A549 (cell line): Measurements from ENCODE around the gene CHST2.

ENCODE experiments used
- CHD2 ChIP-seq: fragments of 150-350 bp; IDR thresholded peaks from 2 replicates; pipeline ENCODE4 v1.6.1; 2014; ENCODE audit warnings: low read length; ENCODE audit not compliant: partially characterized antibody
- MYC ChIP-seq: IDR thresholded peaks from 2 replicates; pipeline ENCODE4 v1.6.1; 2012; ENCODE audit warnings: mild to moderate bottlenecking, inconsistent platforms, low read length, improper control_type of control experiment, borderline replicate concordance
- POLR2A ChIP-seq: IDR thresholded peaks from 2 replicates; pipeline ENCODE4 v1.6.1; 2012; ENCODE audit warnings: mild to moderate bottlenecking, low read length
- ZNF302 ChIP-seq: fragments of 250-450 bp; sonication (Bioruptor Pico); IDR thresholded peaks from 2 replicates; pipeline ENCODE4 v1.9.0; 2021; ENCODE audit warnings: inconsistent platforms, mild to moderate bottlenecking, moderate library complexity
- TF ChIP-seq, protein P1 (sequence below): fragments of 200-600 bp; sonication (generic); IDR thresholded peaks from 2 replicates; pipeline ENCODE4 v1.6.1; 2016; ENCODE audit warnings: antibody characterized with exemption, mild to moderate bottlenecking, moderate library complexity
- TF ChIP-seq, protein P2 (sequence below): fragments of >200 bp; sonication (Bioruptor Twin); formaldehyde crosslinking; IDR thresholded peaks from 3 replicates; pipeline ENCODE4 v1.5.1; 2016

DNA sequence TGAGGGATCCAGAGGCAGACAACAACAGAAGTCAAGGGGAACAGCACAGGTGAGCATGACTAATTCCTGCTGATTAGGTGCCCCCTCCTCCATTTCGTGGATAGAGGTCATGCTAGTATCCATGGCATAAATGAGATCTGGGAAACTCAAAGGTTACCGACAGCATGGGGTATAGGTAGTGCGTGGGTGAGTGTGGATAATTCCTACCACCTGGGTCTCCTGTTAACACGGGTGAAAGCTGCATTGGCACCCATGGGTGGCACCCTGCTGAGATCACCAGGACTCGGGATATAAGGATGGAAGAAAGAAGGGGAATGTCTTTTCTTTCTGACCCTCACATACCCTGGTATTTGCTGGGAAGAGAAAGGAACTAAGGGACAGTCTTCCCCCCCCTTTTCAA is 14.4 kb upstream of the CHST2 start:
- no peak for TF ChIP-seq CHD2
- TF ChIP-seq, protein P1, sequence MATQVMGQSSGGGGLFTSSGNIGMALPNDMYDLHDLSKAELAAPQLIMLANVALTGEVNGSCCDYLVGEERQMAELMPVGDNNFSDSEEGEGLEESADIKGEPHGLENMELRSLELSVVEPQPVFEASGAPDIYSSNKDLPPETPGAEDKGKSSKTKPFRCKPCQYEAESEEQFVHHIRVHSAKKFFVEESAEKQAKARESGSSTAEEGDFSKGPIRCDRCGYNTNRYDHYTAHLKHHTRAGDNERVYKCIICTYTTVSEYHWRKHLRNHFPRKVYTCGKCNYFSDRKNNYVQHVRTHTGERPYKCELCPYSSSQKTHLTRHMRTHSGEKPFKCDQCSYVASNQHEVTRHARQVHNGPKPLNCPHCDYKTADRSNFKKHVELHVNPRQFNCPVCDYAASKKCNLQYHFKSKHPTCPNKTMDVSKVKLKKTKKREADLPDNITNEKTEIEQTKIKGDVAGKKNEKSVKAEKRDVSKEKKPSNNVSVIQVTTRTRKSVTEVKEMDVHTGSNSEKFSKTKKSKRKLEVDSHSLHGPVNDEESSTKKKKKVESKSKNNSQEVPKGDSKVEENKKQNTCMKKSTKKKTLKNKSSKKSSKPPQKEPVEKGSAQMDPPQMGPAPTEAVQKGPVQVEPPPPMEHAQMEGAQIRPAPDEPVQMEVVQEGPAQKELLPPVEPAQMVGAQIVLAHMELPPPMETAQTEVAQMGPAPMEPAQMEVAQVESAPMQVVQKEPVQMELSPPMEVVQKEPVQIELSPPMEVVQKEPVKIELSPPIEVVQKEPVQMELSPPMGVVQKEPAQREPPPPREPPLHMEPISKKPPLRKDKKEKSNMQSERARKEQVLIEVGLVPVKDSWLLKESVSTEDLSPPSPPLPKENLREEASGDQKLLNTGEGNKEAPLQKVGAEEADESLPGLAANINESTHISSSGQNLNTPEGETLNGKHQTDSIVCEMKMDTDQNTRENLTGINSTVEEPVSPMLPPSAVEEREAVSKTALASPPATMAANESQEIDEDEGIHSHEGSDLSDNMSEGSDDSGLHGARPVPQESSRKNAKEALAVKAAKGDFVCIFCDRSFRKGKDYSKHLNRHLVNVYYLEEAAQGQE = no peak
- TF ChIP-seq, protein P2, sequence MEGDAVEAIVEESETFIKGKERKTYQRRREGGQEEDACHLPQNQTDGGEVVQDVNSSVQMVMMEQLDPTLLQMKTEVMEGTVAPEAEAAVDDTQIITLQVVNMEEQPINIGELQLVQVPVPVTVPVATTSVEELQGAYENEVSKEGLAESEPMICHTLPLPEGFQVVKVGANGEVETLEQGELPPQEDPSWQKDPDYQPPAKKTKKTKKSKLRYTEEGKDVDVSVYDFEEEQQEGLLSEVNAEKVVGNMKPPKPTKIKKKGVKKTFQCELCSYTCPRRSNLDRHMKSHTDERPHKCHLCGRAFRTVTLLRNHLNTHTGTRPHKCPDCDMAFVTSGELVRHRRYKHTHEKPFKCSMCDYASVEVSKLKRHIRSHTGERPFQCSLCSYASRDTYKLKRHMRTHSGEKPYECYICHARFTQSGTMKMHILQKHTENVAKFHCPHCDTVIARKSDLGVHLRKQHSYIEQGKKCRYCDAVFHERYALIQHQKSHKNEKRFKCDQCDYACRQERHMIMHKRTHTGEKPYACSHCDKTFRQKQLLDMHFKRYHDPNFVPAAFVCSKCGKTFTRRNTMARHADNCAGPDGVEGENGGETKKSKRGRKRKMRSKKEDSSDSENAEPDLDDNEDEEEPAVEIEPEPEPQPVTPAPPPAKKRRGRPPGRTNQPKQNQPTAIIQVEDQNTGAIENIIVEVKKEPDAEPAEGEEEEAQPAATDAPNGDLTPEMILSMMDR = no peak
- no peak for TF ChIP-seq MYC
- no peak for TF ChIP-seq ZNF302
- no peak for TF ChIP-seq POLR2A
